ENCODE data around the gene SEC14L1. TPM values are rescaled to one million over a fixed set of nuclear protein-coding genes. Genes with fewer than 3 reads are reported as not detected.

SEC14L1 gene
- total RNA-seq, 2 experiments from 2014 or later, result 97.3 to 98.5 TPM

DNA sequence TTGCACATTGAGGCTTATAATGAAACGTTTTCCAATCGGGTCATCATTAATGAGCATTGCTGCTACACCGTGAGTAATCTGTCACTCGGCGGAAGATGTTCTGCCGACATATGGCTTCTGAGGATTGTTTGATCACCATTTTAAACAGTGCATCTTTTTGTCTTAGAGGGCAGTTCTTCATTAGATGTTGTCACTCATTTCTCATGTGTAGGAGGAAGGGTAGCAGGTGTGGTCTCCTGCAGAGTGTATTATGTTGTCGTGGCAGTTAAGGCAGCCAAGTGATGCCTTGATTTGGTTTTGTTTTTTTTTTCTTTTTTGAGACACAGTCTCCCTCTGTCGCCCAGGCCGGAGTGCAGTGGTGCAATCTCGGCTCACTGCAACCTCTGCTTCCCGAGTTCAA lies 50.5 kb downstream of the SEC14L1 start:
- ATAC-seq (ENCODE audit: poor library complexity) (no peak), DNase-seq (no peak)
- Histone ChIP-seq H3K4me1 (ENCODE audit: insufficient read depth, low read length) (peaks cover 23% of the 10 kb centered on the region), H3K9me3 (ENCODE audit: control insufficient read depth in 1 of 2, insufficient read depth in 1 of 2, low read length in 2 of 2) (no peaks in the 10 kb centered on the region), H3K27ac (ENCODE audit: low read depth in 1 of 2, low read length in 2 of 2) (no peak overlapping the region), H3K27me3 (ENCODE audit: control insufficient read depth in 1 of 2, insufficient read depth in 2 of 2, low read length in 2 of 2) (no peaks in the 10 kb centered on the region), H3K4me3 (ENCODE audit: low read length) (no peak overlapping the region), H3K36me3 (ENCODE audit: insufficient read depth, low read length) (peaks cover 50% of the 10 kb centered on the region)
- Mint-ChIP-seq H3K9me3 (no peaks in the 10 kb centered on the region), H3K27me3 (no peaks in the 10 kb centered on the region), H3K4me3 (no peak overlapping the region), H3K27ac (no peak overlapping the region), H3K4me1 (ENCODE audit: low read depth) (peaks cover 29% of the 10 kb centered on the region), H3K36me3 (ENCODE audit: low read depth) (peaks cover 56% of the 10 kb centered on the region)
- TF ChIP-seq, protein P1, sequence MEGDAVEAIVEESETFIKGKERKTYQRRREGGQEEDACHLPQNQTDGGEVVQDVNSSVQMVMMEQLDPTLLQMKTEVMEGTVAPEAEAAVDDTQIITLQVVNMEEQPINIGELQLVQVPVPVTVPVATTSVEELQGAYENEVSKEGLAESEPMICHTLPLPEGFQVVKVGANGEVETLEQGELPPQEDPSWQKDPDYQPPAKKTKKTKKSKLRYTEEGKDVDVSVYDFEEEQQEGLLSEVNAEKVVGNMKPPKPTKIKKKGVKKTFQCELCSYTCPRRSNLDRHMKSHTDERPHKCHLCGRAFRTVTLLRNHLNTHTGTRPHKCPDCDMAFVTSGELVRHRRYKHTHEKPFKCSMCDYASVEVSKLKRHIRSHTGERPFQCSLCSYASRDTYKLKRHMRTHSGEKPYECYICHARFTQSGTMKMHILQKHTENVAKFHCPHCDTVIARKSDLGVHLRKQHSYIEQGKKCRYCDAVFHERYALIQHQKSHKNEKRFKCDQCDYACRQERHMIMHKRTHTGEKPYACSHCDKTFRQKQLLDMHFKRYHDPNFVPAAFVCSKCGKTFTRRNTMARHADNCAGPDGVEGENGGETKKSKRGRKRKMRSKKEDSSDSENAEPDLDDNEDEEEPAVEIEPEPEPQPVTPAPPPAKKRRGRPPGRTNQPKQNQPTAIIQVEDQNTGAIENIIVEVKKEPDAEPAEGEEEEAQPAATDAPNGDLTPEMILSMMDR (IDR thresholded peaks at IDR 0.05), result no peak
- intact Hi-C loops (cut with DNase I, micrococcal nuclease), result loop anchor here in 1 of 2 experiments (5.0 kb wide), 1 partner anchor 94 kb away; no protein-coding TSS in a partner anchor
- CTCF ChIA-PET, result no interaction called here
- POLR2A ChIA-PET, result no interaction called here

GRCh38 chr17:77193653-77194052 lies 52.9 kb downstream of the SEC14L1 start:
- Histone ChIP-seq H3K36me3 (ENCODE audit: insufficient read depth, low read length) (peaks cover 71% of the 10 kb centered on the region), H3K27ac (ENCODE audit: low read depth in 1 of 2, low read length in 2 of 2) (no peak overlapping the region), H3K27me3 (ENCODE audit: control insufficient read depth in 1 of 2, insufficient read depth in 2 of 2, low read length in 2 of 2) (no peaks in the 10 kb centered on the region), H3K4me3 (ENCODE audit: low read length) (no peak overlapping the region), H3K4me1 (ENCODE audit: insufficient read depth, low read length) (peaks cover 6% of the 10 kb centered on the region), H3K9me3 (ENCODE audit: control insufficient read depth in 1 of 2, insufficient read depth in 1 of 2, low read length in 2 of 2) (no peaks in the 10 kb centered on the region)
- ChIA-PET POLR2A (no interaction called here), CTCF (no interaction called here)
- Mint-ChIP-seq H3K36me3 (ENCODE audit: low read depth) (peaks cover 78% of the 10 kb centered on the region), H3K9me3 (no peaks in the 10 kb centered on the region), H3K4me1 (ENCODE audit: low read depth) (peaks cover 21% of the 10 kb centered on the region), H3K4me3 (no peak overlapping the region), H3K27ac (no peak overlapping the region), H3K27me3 (no peaks in the 10 kb centered on the region)
- DNase-seq (no peak), ATAC-seq (ENCODE audit: poor library complexity) (no peak)
- TF ChIP-seq, protein P1 (IDR thresholded peaks at IDR 0.05), result no peak
- intact Hi-C loops (cut with DNase I, micrococcal nuclease), result loop anchor here in 1 of 2 experiments (5.0 kb wide), 1 partner anchor 96 kb away; no protein-coding TSS in a partner anchor

DNA sequence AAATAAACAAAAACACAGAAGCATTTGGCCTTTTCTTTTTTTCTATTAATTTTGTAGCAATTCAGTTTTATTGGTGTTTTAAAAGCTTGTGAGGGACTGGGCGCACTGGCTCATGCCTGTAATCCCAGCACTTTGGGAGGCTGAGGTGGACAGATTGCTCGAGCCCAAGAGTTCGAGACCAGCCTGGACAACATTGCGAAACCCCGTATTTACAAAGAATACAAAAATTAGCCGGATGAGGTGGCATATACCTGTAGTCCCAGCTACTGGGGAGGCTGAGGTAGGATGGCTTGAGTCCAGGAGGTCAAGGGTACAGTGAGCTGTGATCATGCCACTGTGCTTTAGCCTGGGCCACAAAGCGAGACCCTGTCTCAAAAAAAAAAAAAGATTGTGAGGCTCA lies 53.4 kb downstream of the SEC14L1 start:
- Mint-ChIP-seq H3K36me3 (ENCODE audit: low read depth) (peaks cover 83% of the 10 kb centered on the region), H3K4me1 (ENCODE audit: low read depth) (peaks cover 15% of the 10 kb centered on the region), H3K4me3 (no peak overlapping the region), H3K27me3 (no peaks in the 10 kb centered on the region), H3K27ac (no peak overlapping the region), H3K9me3 (no peaks in the 10 kb centered on the region)
- CTCF ChIA-PET, result no interaction called here
- no peaks in the 10 kb centered on the region for H3K27me3 ChIP-seq (ENCODE audit: control insufficient read depth in 1 of 2, insufficient read depth in 2 of 2, low read length in 2 of 2)
- no peaks in the 10 kb centered on the region for H3K9me3 ChIP-seq (ENCODE audit: control insufficient read depth in 1 of 2, insufficient read depth in 1 of 2, low read length in 2 of 2)
- ATAC-seq (ENCODE audit: poor library complexity) (no peak), DNase-seq (no peak)
- peaks cover 3% of the 10 kb centered on the region for H3K4me1 ChIP-seq (ENCODE audit: insufficient read depth, low read length)
- POLR2A ChIA-PET, result no interaction called here
- H3K4me3 ChIP-seq (ENCODE audit: low read length), result no peak overlapping the region
- no peak overlapping the region for H3K27ac ChIP-seq (ENCODE audit: low read depth in 1 of 2, low read length in 2 of 2)
- TF ChIP-seq, protein P1 (IDR thresholded peaks at IDR 0.05), result no peak
- peaks cover 72% of the 10 kb centered on the region for H3K36me3 ChIP-seq (ENCODE audit: insufficient read depth, low read length)
- intact Hi-C loops (cut with DNase I, micrococcal nuclease), result loop anchor here in 1 of 2 experiments (5.0 kb wide), 1 partner anchor 97 kb away; no protein-coding TSS in a partner anchor
